A549 (cell line): ENCODE measurements around the gene CHKA. TPM values are rescaled to one million over a fixed set of nuclear protein-coding genes. Genes with fewer than 3 reads are reported as not detected.

Experiments used
- ATAC-seq, 2 experiments: fragments of 200-7000 bp in 1 of 2; fragments of >200 bp in 1 of 2; cut with Nextera tagmentation in 1 of 2; cut with Tn5 transposase in 1 of 2; 3 replicates each; pipeline versions ENCODE4 v1.8.0 to v1.9.1; 2018 to 2020; ENCODE audit warnings: mild to moderate bottlenecking in 1 of 2, moderate library complexity in 1 of 2
- CTCF ChIA-PET: fragments of 300-600 bp; sonication (Branson Sonifier 250); formaldehyde crosslinking; extraction: SDS; loops from one replicate; lab custom pipeline; 2021; ENCODE audit warnings: antibody characterized with exemption, inconsistent platforms; lab: Yijun Ruan, JAX
- POLR2A ChIA-PET: fragments of 350-600 bp; formaldehyde crosslinking; extraction: SDS; loops from one replicate; lab custom pipeline; 2021; ENCODE audit warnings: antibody characterized with exemption, inconsistent platforms; lab: Yijun Ruan, JAX
- DNase-seq, 2 experiments: peaks; one replicate each; pipeline versions ENCODE4 v3.0.0 to v3.0.0-alpha.2; 2011 to 2016; ENCODE audit warnings: low read depth in 1 of 2, low spot score in 1 of 2
- FAIRE-seq: peaks from 2 replicates; lab custom pipeline; 2011; peaks lifted over from hg19 to GRCh38; lab: Jason Lieb, UNC
- H3K27ac ChIP-seq, 2 experiments: fragments of >200 bp; sonication (Bioruptor Twin); formaldehyde crosslinking; 3 replicates each; pipeline ENCODE4 v1.5.1; 2016 to 2017
- H3K4me1 ChIP-seq: fragments of >200 bp; sonication (Bioruptor Twin); formaldehyde crosslinking; 3 replicates; pipeline ENCODE4 v1.6.1; 2016
- H3K4me2 ChIP-seq: fragments of >200 bp; sonication (Bioruptor Twin); formaldehyde crosslinking; 3 replicates; pipeline ENCODE4 v1.6.1; 2016
- H3K4me3 ChIP-seq: fragments of >200 bp; sonication (Bioruptor Twin); formaldehyde crosslinking; 3 replicates; pipeline ENCODE4 v1.5.1; 2016
- H3K9me3 ChIP-seq: fragments of >200 bp; sonication (Bioruptor Twin); formaldehyde crosslinking; 3 replicates; pipeline ENCODE4 v1.6.1; 2016
- BHLHE40 ChIP-seq: IDR thresholded peaks from 2 replicates; pipeline ENCODE4 v1.6.1; 2012; ENCODE audit warnings: low read depth, low read length, inconsistent platforms
- CBX2 ChIP-seq: fragments of 200-600 bp; sonication (generic); IDR thresholded peaks from 2 replicates; pipeline ENCODE4 v1.6.1; 2016; ENCODE audit warnings: low read depth, mild to moderate bottlenecking, borderline replicate concordance
- CHD2 ChIP-seq: fragments of 150-350 bp; IDR thresholded peaks from 2 replicates; pipeline ENCODE4 v1.6.1; 2014; ENCODE audit warnings: low read length; ENCODE audit not compliant: partially characterized antibody
- CHD4 ChIP-seq: fragments of 200-600 bp; sonication (generic); IDR thresholded peaks from 2 replicates; pipeline ENCODE4 v1.6.1; 2016; ENCODE audit warnings: antibody characterized with exemption, mild to moderate bottlenecking, borderline replicate concordance
- E2F6 ChIP-seq: IDR thresholded peaks from 2 replicates; pipeline ENCODE4 v1.6.1; 2012; ENCODE audit warnings: low read depth, borderline replicate concordance
- EHMT2 ChIP-seq: fragments of 200-600 bp; sonication (generic); IDR thresholded peaks from 2 replicates; pipeline ENCODE4 v1.6.1; 2016; ENCODE audit warnings: antibody characterized with exemption, low read depth, mild to moderate bottlenecking, moderate library complexity
- FOSB ChIP-seq: fragments of 250-450 bp; sonication (Bioruptor Pico); IDR thresholded peaks from 2 replicates; pipeline ENCODE4 v1.5.0; 2020; ENCODE audit warnings: mild to moderate bottlenecking, moderate library complexity
- FOXS1 ChIP-seq: fragments of 250-450 bp; sonication (Bioruptor Pico); IDR thresholded peaks from 2 replicates; pipeline ENCODE4 v1.5.0; 2020; ENCODE audit warnings: mild to moderate bottlenecking, moderate library complexity
- GATA3 ChIP-seq: IDR thresholded peaks from 2 replicates; pipeline ENCODE4 v1.6.1; 2012; ENCODE audit warnings: borderline replicate concordance
- HDAC2 ChIP-seq: fragments of 200-600 bp; sonication (generic); IDR thresholded peaks from 2 replicates; pipeline ENCODE4 v1.6.1; 2016
- HOXB13 ChIP-seq: fragments of 250-450 bp; sonication (Bioruptor Pico); IDR thresholded peaks from 2 replicates; pipeline ENCODE4 v1.5.0; 2020; ENCODE audit warnings: low read depth, mild to moderate bottlenecking, moderate library complexity
- JUN ChIP-seq, 2 experiments: fragments of >200 bp; sonication (Bioruptor Twin); formaldehyde crosslinking; IDR thresholded peaks; 2 replicates in 1 of 2; 3 replicates in 1 of 2; pipeline ENCODE4 v1.6.1; 2016 to 2017
- JUNB ChIP-seq: fragments of >200 bp; sonication (Bioruptor Twin); formaldehyde crosslinking; IDR thresholded peaks from 2 replicates; pipeline ENCODE4 v1.6.1; 2016
- KDM1A ChIP-seq: fragments of 200-600 bp; sonication (generic); IDR thresholded peaks from 2 replicates; pipeline ENCODE4 v1.6.1; 2016; ENCODE audit warnings: low read depth, mild to moderate bottlenecking
- MAFK ChIP-seq: fragments of 450-650 bp; IDR thresholded peaks from 2 replicates; pipeline ENCODE4 v1.6.1; 2014; ENCODE audit not compliant: partially characterized antibody
- MAZ ChIP-seq: fragments of 150-350 bp; IDR thresholded peaks from 2 replicates; pipeline ENCODE4 v1.6.1; 2014; ENCODE audit warnings: antibody characterized with exemption, low read depth, low read length, borderline replicate concordance
- NFE2L2 ChIP-seq: fragments of 150-350 bp; conservative IDR thresholded peaks from 2 replicates; pipeline ENCODE4 v1.6.1; 2014; ENCODE audit warnings: low read length
- NPAS2 ChIP-seq: fragments of 250-450 bp; sonication (Bioruptor Pico); IDR thresholded peaks from 2 replicates; pipeline ENCODE4 v1.8.0; 2022; ENCODE audit warnings: mild to moderate bottlenecking, moderate library complexity, borderline replicate concordance
- POLR2AphosphoS2 ChIP-seq: conservative IDR thresholded peaks from 2 replicates; pipeline ENCODE4 v1.6.1; 2012; ENCODE audit warnings: low read length, improper control_type of control experiment, inconsistent platforms
- RAD21 ChIP-seq, 2 experiments: fragments of >200 bp in 1 of 2; sonication (Bioruptor Twin) in 1 of 2; formaldehyde crosslinking in 1 of 2; IDR thresholded peaks in 1 of 2; conservative IDR thresholded peaks in 1 of 2; 2 replicates in 1 of 2; 3 replicates in 1 of 2; pipeline ENCODE4 v1.6.1; 2012 to 2018; ENCODE audit warnings: inconsistent platforms in 1 of 2
- RARB ChIP-seq: fragments of 250-450 bp; sonication (Bioruptor Pico); IDR thresholded peaks from 2 replicates; pipeline ENCODE4 v1.8.0; 2021; ENCODE audit warnings: mild to moderate bottlenecking, moderate library complexity
- RCOR1 ChIP-seq: fragments of 150-350 bp; IDR thresholded peaks from 2 replicates; pipeline ENCODE4 v1.6.1; 2014; ENCODE audit warnings: antibody characterized with exemption, low read length, low read depth
- RNF2 ChIP-seq: fragments of 200-600 bp; sonication (generic); IDR thresholded peaks from 2 replicates; pipeline ENCODE4 v1.6.1; 2016; ENCODE audit warnings: low read depth, mild to moderate bottlenecking, antibody characterized with exemption, moderate library complexity, borderline replicate concordance
- SMC3 ChIP-seq: fragments of >200 bp; sonication (Bioruptor Twin); formaldehyde crosslinking; IDR thresholded peaks from 3 replicates; pipeline ENCODE4 v1.6.1; 2018; ENCODE audit warnings: inconsistent platforms
- TP53 ChIP-seq: fragments of 250-450 bp; sonication (Bioruptor Pico); IDR thresholded peaks from 2 replicates; pipeline ENCODE4 v1.5.0; 2021; ENCODE audit warnings: mild to moderate bottlenecking, moderate library complexity
- ZC3H11A ChIP-seq: fragments of 450-650 bp; IDR thresholded peaks from 2 replicates; pipeline ENCODE4 v1.6.1; 2014; ENCODE audit warnings: antibody characterized with exemption, mild to moderate bottlenecking
- ZFP36 ChIP-seq: fragments of 450-650 bp; IDR thresholded peaks from 2 replicates; pipeline ENCODE4 v1.6.1; 2014; ENCODE audit warnings: borderline replicate concordance; ENCODE audit not compliant: partially characterized antibody
- ZNF302 ChIP-seq: fragments of 250-450 bp; sonication (Bioruptor Pico); IDR thresholded peaks from 2 replicates; pipeline ENCODE4 v1.9.0; 2021; ENCODE audit warnings: inconsistent platforms, mild to moderate bottlenecking, moderate library complexity
- ZSCAN20 ChIP-seq: fragments of 250-450 bp; sonication (Bioruptor Pico); IDR thresholded peaks from 2 replicates; pipeline ENCODE4 v1.8.0; 2022; ENCODE audit warnings: mild to moderate bottlenecking, moderate library complexity
- WGBS: methylation state at CpG from one replicate; pipeline ENCODE4 v1.1.6; 2017; ENCODE audit errors: missing lambda C conversion rate; 5-methylcytosine and 5-hydroxymethylcytosine counted together
- polyA plus RNA-seq, 4 experiments: library from polyadenylated mRNA; depleted of rRNA in 3 of 4; stranded (reverse); fragments of >200 nt; fragmentation: RNase III in 1 of 4; extraction: RNeasy Plus Mini Kit Qiagen cat#74134 plus additional on column Dnase treatment in 1 of 4; gene quantifications; 2 replicates in 3 of 4; 3 replicates in 1 of 4; pipeline ENCODE4 v1.2.3, GENCODE V29; 2011 to 2017
- TF ChIP-seq, protein P1 (sequence below): fragments of 250-450 bp; sonication (Bioruptor Pico); IDR thresholded peaks from 2 replicates; pipeline ENCODE4 v1.5.0; 2020; ENCODE audit warnings: low read depth, mild to moderate bottlenecking, moderate library complexity
- TF ChIP-seq, protein P2 (sequence below): fragments of 450-650 bp; IDR thresholded peaks from 2 replicates; pipeline ENCODE4 v1.6.1; 2014; ENCODE audit warnings: antibody characterized with exemption
- TF ChIP-seq, protein P3 (sequence below): fragments of 150-350 bp; IDR thresholded peaks from 2 replicates; pipeline ENCODE4 v1.6.1; 2014; ENCODE audit warnings: low read depth, mild to moderate bottlenecking, low read length

CHKA gene
- polyA plus RNA-seq, 2 of the 4 experiments (the other 2 are of a cell fraction): 14.2 to 21.7 TPM

GRCh38 chr11:68067991-68068390 is 53.2 kb downstream of the CHKA start:
- no peak for TF ChIP-seq ZSCAN20 (CRISPR knock-in tag)
- TF ChIP-seq, protein P1, sequence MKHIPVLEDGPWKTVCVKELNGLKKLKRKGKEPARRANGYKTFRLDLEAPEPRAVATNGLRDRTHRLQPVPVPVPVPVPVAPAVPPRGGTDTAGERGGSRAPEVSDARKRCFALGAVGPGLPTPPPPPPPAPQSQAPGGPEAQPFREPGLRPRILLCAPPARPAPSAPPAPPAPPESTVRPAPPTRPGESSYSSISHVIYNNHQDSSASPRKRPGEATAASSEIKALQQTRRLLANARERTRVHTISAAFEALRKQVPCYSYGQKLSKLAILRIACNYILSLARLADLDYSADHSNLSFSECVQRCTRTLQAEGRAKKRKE (CRISPR knock-in tag): no peak
- no peak for TF ChIP-seq FOXS1
- no peak for TF ChIP-seq ZNF302 (CRISPR knock-in tag)
- no peak for TF ChIP-seq CBX2
- TF ChIP-seq NPAS2: no peak
- TF ChIP-seq JUNB: no peak
- no peak for TF ChIP-seq MAZ
- TF ChIP-seq TP53: no peak
- TF ChIP-seq HOXB13 (CRISPR knock-in tag): no peak
- TF ChIP-seq CHD4: no peak
- TF ChIP-seq RNF2: no peak
- no peak for TF ChIP-seq ZC3H11A
- no peak for TF ChIP-seq RCOR1
- TF ChIP-seq FOSB: no peak
- TF ChIP-seq RAD21 (conservative IDR thresholded peaks at IDR 0.05 in 1 of 2, IDR thresholded peaks at IDR 0.05 in 1 of 2): no peak
- TF ChIP-seq GATA3: no peak
- no peak for TF ChIP-seq E2F6
- no peaks in the 10 kb centered on the region for H3K4me1 ChIP-seq
- DNase-seq (no peak), ATAC-seq (no peak), FAIRE-seq (no peak)
- no peak overlapping the region for H3K27ac ChIP-seq
- ChIA-PET CTCF (no interaction called here), POLR2A (no interaction called here)
- H3K4me2 ChIP-seq: no peak overlapping the region
- no peak overlapping the region for H3K4me3 ChIP-seq
- 93% methylated on average over 5 of the region's 5 CpGs for WGBS
- H3K9me3 ChIP-seq: no peaks in the 10 kb centered on the region

DNA sequence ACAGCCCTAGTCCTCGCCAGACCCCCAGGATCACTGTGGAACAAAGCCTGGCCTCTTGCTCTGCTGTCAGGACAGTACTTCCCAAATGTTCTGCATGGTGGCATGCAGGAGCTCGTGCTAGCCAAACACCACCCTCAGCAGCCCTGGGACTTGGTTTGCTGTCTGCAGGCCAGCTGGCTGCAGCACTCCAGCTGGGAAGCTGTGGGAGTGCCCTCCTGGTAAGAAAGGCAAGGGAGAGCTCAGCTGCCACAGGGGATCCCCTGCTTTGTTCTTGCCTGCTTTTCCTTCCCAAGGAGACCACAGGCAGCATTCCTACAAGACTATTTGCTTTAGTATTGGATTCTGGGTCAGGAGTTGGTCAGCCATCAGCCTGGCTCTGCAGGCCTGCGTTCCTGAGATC is 54.4 kb downstream of the CHKA start:
- TF ChIP-seq EHMT2 (no peak), JUN (IDR thresholded peaks at IDR 0.05) (no peak), ZFP36 (no peak), JUNB (no peak), HDAC2 (no peak), CHD4 (no peak), MAFK (no peak), ZC3H11A (no peak), NFE2L2 (no peak), RARB (no peak)
- TF ChIP-seq, protein P1 (CRISPR knock-in tag): no peak
- TF ChIP-seq, all 56 proteins: peak for 0
- ChIA-PET CTCF (no interaction called here), POLR2A (no interaction called here)
- H3K27ac ChIP-seq: no peak overlapping the region
- H3K4me1 ChIP-seq: no peaks in the 10 kb centered on the region
- H3K9me3 ChIP-seq: no peaks in the 10 kb centered on the region
- 89% methylated on average over 3 of the region's 3 CpGs for WGBS
- no peak overlapping the region for H3K4me3 ChIP-seq
- ATAC-seq (no peak), DNase-seq (no peak), FAIRE-seq (no peak)
- H3K4me2 ChIP-seq: no peak overlapping the region

DNA sequence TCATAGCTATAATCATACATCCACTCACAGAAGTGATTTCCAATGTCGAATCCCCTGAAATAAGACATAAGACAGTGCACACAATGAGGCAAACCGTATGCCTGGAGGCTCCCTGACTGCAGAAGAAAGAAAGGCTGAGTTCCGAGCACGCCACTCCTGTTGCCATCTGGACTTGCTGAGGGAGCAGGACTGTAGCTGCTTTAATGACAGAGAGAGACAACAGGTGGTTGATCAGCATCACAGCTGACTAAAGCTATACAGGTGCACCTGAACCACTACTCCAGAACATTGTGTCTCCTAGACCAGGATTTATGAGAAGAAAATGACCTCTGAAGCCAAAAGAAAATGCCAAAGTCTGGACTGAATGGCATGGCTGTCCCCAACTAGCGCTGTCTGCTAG is 55.3 kb downstream of the CHKA start:
- FAIRE-seq: no peak
- DNase-seq: no peak
- ChIA-PET POLR2A (no interaction called here), CTCF (interaction anchor here (0.6 to 1.9 kb wide), 3 partner anchors 23 to 795 kb away, joined by 3 to 4 read pairs (median 3); no protein-coding TSS in a partner anchor)
- H3K9me3 ChIP-seq: no peaks in the 10 kb centered on the region
- H3K27ac ChIP-seq: no peak overlapping the region
- no peaks in the 10 kb centered on the region for H3K4me1 ChIP-seq
- H3K4me3 ChIP-seq: no peak overlapping the region
- 84% methylated on average over 5 of the region's 5 CpGs for WGBS
- H3K4me2 ChIP-seq: no peak overlapping the region
- ATAC-seq: no peak
- TF ChIP-seq, protein P1 (CRISPR knock-in tag): no peak
- no peak for TF ChIP-seq FOSB
- TF ChIP-seq MAFK: no peak
- no peak for TF ChIP-seq KDM1A
- TF ChIP-seq, protein P2, sequence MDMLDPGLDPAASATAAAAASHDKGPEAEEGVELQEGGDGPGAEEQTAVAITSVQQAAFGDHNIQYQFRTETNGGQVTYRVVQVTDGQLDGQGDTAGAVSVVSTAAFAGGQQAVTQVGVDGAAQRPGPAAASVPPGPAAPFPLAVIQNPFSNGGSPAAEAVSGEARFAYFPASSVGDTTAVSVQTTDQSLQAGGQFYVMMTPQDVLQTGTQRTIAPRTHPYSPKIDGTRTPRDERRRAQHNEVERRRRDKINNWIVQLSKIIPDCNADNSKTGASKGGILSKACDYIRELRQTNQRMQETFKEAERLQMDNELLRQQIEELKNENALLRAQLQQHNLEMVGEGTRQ: no peak
- no peak for TF ChIP-seq CHD4
- no peak for TF ChIP-seq TP53
- TF ChIP-seq HOXB13 (CRISPR knock-in tag): no peak
- no peak for TF ChIP-seq BHLHE40
- TF ChIP-seq, protein P3, sequence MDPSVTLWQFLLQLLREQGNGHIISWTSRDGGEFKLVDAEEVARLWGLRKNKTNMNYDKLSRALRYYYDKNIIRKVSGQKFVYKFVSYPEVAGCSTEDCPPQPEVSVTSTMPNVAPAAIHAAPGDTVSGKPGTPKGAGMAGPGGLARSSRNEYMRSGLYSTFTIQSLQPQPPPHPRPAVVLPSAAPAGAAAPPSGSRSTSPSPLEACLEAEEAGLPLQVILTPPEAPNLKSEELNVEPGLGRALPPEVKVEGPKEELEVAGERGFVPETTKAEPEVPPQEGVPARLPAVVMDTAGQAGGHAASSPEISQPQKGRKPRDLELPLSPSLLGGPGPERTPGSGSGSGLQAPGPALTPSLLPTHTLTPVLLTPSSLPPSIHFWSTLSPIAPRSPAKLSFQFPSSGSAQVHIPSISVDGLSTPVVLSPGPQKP: no peak
- no peak for TF ChIP-seq SMC3
- no peak for TF ChIP-seq POLR2AphosphoS2
- TF ChIP-seq CHD2: no peak
